MM.1S (cell line): ENCODE measurements around the gene GDF2.

ENCODE experiments used
- DNase-seq: peaks from one replicate; pipeline ENCODE4 v3.0.0-alpha.2; 2015
- H2AFZ ChIP-seq: fragments of 300-600 bp; sonication (generic); 2 replicates; pipeline ENCODE4 v1.6.0; 2016; ENCODE audit warnings: antibody characterized with exemption, low read length
- H3F3A ChIP-seq: fragments of 300-600 bp; sonication (generic); 2 replicates; pipeline ENCODE4 v1.6.1; 2016; ENCODE audit warnings: mild to moderate bottlenecking, antibody characterized with exemption, low read length, moderate library complexity, mixed read lengths; ENCODE audit not compliant: insufficient read depth
- H3K27ac ChIP-seq: fragments of 300-600 bp; sonication (generic); 2 replicates; pipeline ENCODE4 v1.5.1; 2016; ENCODE audit warnings: mild to moderate bottlenecking, low read length
- H3K27me3 ChIP-seq: fragments of 300-600 bp; sonication (generic); replicated peaks from 2 replicates; pipeline ENCODE4 v1.6.0; 2016; ENCODE audit warnings: low read length; ENCODE audit not compliant: insufficient read depth
- H3K36me3 ChIP-seq: fragments of 300-600 bp; sonication (generic); replicated peaks from 2 replicates; pipeline ENCODE4 v1.6.1; 2016; ENCODE audit warnings: mild to moderate bottlenecking, low read length, mixed read lengths; ENCODE audit not compliant: insufficient read depth
- H3K4me1 ChIP-seq: fragments of 300-600 bp; sonication (generic); 2 replicates; pipeline ENCODE4 v1.6.1; 2016; ENCODE audit warnings: low read length, mixed read lengths
- H3K4me2 ChIP-seq: fragments of 300-600 bp; sonication (generic); 2 replicates; pipeline ENCODE4 v1.6.0; 2016; ENCODE audit warnings: low read depth, low read length
- H3K4me3 ChIP-seq: fragments of 300-600 bp; sonication (generic); 2 replicates; pipeline ENCODE4 v1.5.1; 2016; ENCODE audit warnings: low read length, mixed read lengths
- H3K79me2 ChIP-seq: fragments of 300-600 bp; sonication (generic); 2 replicates; pipeline ENCODE4 v1.6.1; 2016; ENCODE audit warnings: mixed run types, low read length, mixed read lengths
- H3K9ac ChIP-seq: fragments of 300-600 bp; sonication (generic); 2 replicates; pipeline ENCODE4 v1.6.1; 2016; ENCODE audit warnings: low read length, mixed read lengths
- H3K9me2 ChIP-seq: fragments of 300-600 bp; sonication (generic); replicated peaks from 2 replicates; pipeline ENCODE4 v1.6.1; 2016; ENCODE audit warnings: mild to moderate bottlenecking, low read length, mixed read lengths; ENCODE audit not compliant: insufficient read depth
- H3K9me3 ChIP-seq: fragments of 300-600 bp; sonication (generic); replicated peaks from 2 replicates; pipeline ENCODE4 v1.6.1; 2016; ENCODE audit warnings: mild to moderate bottlenecking, low read length, mixed read lengths; ENCODE audit not compliant: insufficient read depth
- H4K20me1 ChIP-seq: fragments of 300-600 bp; sonication (generic); 2 replicates; pipeline ENCODE4 v1.6.1; 2016; ENCODE audit warnings: mild to moderate bottlenecking, low read length, moderate library complexity, mixed read lengths; ENCODE audit not compliant: insufficient read depth
- EZH2 ChIP-seq: fragments of 300-600 bp; sonication (generic); optimal IDR thresholded peaks from 2 replicates; pipeline ENCODE3; 2017; ENCODE audit warnings: low read depth, mild to moderate bottlenecking, antibody characterized with exemption, low read length, mixed read lengths
- EZH2phosphoT487 ChIP-seq: fragments of 300-600 bp; sonication (generic); IDR thresholded peaks from 2 replicates; pipeline ENCODE4 v1.6.1; 2018; ENCODE audit warnings: antibody characterized with exemption, low read length
- TF ChIP-seq, protein P1 (sequence below): fragments of 300-600 bp; sonication (generic); IDR thresholded peaks from 2 replicates; pipeline ENCODE4 v1.5.1; 2016; ENCODE audit warnings: antibody characterized with exemption, low read length, mixed read lengths

GDF2 gene

GRCh38 chr10:47349941-47350371 lies 27.7 kb downstream of the GDF2 start:
- Histone ChIP-seq H3K4me1 (no peaks in the 10 kb centered on the region), H3K9ac (no peak overlapping the region), H3K36me3 (no peaks in the 10 kb centered on the region), H3K4me3 (no peak overlapping the region), H3K27ac (no peak overlapping the region), H3K79me2 (no peaks in the 10 kb centered on the region), H3K9me3 (no peaks in the 10 kb centered on the region), H4K20me1 (no peaks in the 10 kb centered on the region), H2AFZ (no peak overlapping the region), H3K9me2 (no peaks in the 10 kb centered on the region), H3K27me3 (peaks cover 57% of the 10 kb centered on the region), H3K4me2 (no peak overlapping the region), H3F3A (no peaks in the 10 kb centered on the region)
- TF ChIP-seq EZH2phosphoT487: no peak
- TF ChIP-seq, protein P1, sequence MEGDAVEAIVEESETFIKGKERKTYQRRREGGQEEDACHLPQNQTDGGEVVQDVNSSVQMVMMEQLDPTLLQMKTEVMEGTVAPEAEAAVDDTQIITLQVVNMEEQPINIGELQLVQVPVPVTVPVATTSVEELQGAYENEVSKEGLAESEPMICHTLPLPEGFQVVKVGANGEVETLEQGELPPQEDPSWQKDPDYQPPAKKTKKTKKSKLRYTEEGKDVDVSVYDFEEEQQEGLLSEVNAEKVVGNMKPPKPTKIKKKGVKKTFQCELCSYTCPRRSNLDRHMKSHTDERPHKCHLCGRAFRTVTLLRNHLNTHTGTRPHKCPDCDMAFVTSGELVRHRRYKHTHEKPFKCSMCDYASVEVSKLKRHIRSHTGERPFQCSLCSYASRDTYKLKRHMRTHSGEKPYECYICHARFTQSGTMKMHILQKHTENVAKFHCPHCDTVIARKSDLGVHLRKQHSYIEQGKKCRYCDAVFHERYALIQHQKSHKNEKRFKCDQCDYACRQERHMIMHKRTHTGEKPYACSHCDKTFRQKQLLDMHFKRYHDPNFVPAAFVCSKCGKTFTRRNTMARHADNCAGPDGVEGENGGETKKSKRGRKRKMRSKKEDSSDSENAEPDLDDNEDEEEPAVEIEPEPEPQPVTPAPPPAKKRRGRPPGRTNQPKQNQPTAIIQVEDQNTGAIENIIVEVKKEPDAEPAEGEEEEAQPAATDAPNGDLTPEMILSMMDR: no peak
- TF ChIP-seq EZH2: no peak
- no peak for DNase-seq

DNA sequence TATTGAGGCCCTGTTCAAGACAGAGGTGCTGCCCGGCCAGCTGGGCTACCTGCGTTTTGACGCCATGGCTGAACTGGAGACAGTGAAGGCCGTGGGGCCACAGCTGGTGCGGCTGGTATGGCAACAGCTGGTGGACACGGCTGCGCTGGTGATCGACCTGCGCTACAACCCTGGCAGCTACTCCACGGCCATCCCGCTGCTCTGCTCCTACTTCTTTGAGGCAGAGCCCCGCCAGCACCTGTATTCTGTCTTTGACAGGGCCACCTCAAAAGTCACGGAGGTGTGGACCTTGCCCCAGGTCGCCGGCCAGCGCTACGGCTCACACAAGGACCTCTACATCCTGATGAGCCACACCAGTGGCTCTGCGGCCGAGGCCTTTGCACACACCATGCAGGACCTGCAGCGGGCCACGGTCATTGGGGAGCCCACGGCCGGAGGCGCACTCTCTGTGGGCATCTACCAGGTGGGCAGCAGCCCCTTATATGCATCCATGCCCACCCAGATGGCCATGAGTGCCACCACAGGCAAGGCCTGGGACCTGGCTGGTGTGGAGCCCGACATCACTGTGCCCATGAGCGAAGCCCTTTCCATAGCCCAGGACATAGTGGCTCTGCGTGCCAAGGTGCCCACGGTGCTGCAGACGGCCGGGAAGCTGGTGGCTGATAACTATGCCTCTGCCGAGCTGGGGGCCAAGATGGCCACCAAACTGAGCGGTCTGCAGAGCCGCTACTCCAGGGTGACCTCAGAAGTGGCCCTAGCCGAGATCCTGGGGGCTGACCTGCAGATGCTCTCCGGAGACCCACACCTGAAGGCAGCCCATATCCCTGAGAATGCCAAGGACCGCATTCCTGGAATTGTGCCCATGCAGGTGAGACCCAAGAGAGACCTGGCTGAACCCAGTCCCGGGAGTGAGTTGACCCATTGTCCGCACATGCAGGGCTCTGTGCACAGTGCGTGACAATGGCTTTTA lies 28.7 kb downstream of the GDF2 start:
- Histone ChIP-seq H3K4me2 (no peak overlapping the region), H3K36me3 (no peaks in the 10 kb centered on the region), H3K9ac (no peak overlapping the region), H4K20me1 (no peaks in the 10 kb centered on the region), H3K79me2 (no peaks in the 10 kb centered on the region), H3K4me1 (no peaks in the 10 kb centered on the region), H3K27ac (no peak overlapping the region), H2AFZ (no peak overlapping the region), H3K4me3 (no peak overlapping the region), H3K9me3 (no peaks in the 10 kb centered on the region), H3K9me2 (no peaks in the 10 kb centered on the region), H3F3A (no peaks in the 10 kb centered on the region), H3K27me3 (peaks cover 51% of the 10 kb centered on the region)
- no peak for DNase-seq
- no peak for TF ChIP-seq EZH2
- TF ChIP-seq EZH2phosphoT487: no peak
- TF ChIP-seq, protein P1: no peak

- Histone ChIP-seq H3K27ac (no peak overlapping the region), H3K9me2 (no peaks in the 10 kb centered on the region), H3K36me3 (no peaks in the 10 kb centered on the region), H3K9ac (no peak overlapping the region), H3K9me3 (no peaks in the 10 kb centered on the region), H3K27me3 (peaks cover 47% of the 10 kb centered on the region), H3K4me1 (no peaks in the 10 kb centered on the region), H3F3A (no peaks in the 10 kb centered on the region), H3K79me2 (no peaks in the 10 kb centered on the region), H2AFZ (no peak overlapping the region), H3K4me3 (no peak overlapping the region), H3K4me2 (no peak overlapping the region), H4K20me1 (no peaks in the 10 kb centered on the region)
- TF ChIP-seq EZH2: no peak
- TF ChIP-seq EZH2phosphoT487: no peak
- TF ChIP-seq, protein P1: no peak
- DNase-seq: no peak
These were observed 29.9 kb downstream of the GDF2 start for GRCh38 chr10:47351899-47352815.
